Gastrocnemius medialis (tissue), 4 donors: ENCODE results near the gene WDR45.

Experiments
- CTCF ChIP-seq, 5 experiments: fragments of 450-650 bp in 3 of 5; fragments of 200-600 bp in 2 of 5; sonication (generic) in 2 of 5; IDR thresholded peaks in 4 of 5; conservative IDR thresholded peaks in 1 of 5; 1 replicate in 4 of 5; 2 replicates in 1 of 5; pipeline ENCODE4 v1.5.1; 2016 to 2019; ENCODE audit warnings: antibody characterized with exemption in 5 of 5, mild to moderate bottlenecking in 3 of 5, moderate library complexity in 3 of 5
- POLR2A ChIP-seq, 2 donors: fragments of 450-650 bp; IDR thresholded peaks; one replicate each; pipeline ENCODE4 v1.6.1; 2017; ENCODE audit warnings: antibody characterized with exemption in 2 of 2, mild to moderate bottlenecking in 2 of 2, moderate library complexity in 2 of 2

- TF ChIP-seq CTCF (IDR thresholded peaks at IDR 0.05 in 4 of 5, conservative IDR thresholded peaks at IDR 0.05 in 1 of 5) (no peak), POLR2A (IDR thresholded peaks at IDR 0.05) (no peak)
Measured at GRCh38 chrX:49103637-49104036, 23.9 kb upstream of the WDR45 start.
